ENCODE data around the gene EIF3I. TPM values are rescaled to one million over a fixed set of nuclear protein-coding genes. Genes with fewer than 3 reads are reported as not detected.
A peak's percentile ranks its signal among the peaks of the same experiment; 100 is the strongest.

EIF3I gene
- total RNA-seq, 1 donor from 2014 or later, result 131 TPM

DNA sequence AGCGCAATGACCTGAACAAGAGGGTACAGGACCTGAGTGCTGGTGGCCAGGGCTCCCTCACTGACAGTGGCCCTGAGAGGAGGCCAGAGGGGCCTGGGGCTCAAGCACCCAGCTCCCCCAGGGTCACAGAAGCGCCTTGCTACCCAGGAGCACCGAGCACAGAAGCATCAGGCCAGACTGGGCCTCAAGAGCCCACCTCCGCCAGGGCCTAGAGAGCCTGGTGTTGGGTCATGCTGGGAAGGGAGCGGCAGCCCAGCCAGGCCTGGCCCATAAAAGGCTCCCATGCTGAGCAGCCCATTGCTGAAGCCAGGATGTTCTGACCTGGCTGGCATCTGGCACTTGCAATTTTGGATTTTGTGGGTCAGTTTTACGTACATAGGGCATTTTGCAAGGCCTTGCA lies 27.2 kb upstream of the EIF3I start:
- Mint-ChIP-seq H3K27me3 (ENCODE audit: low read depth) (no peaks in the 10 kb centered on the region), H3K27ac (ENCODE audit: unreplicated experiment) (peak overlapping the region; percentile 17), H3K4me1 (ENCODE audit: low read depth) (peaks cover 32% of the 10 kb centered on the region), H3K4me3 (ENCODE audit: unreplicated experiment) (no peak overlapping the region), H3K9me3 (ENCODE audit: low read depth) (no peaks in the 10 kb centered on the region), H3K36me3 (ENCODE audit: low read depth) (peaks cover 58% of the 10 kb centered on the region)
- DNase-seq (ENCODE audit: low spot score), result no peak
- TF ChIP-seq, protein P1, sequence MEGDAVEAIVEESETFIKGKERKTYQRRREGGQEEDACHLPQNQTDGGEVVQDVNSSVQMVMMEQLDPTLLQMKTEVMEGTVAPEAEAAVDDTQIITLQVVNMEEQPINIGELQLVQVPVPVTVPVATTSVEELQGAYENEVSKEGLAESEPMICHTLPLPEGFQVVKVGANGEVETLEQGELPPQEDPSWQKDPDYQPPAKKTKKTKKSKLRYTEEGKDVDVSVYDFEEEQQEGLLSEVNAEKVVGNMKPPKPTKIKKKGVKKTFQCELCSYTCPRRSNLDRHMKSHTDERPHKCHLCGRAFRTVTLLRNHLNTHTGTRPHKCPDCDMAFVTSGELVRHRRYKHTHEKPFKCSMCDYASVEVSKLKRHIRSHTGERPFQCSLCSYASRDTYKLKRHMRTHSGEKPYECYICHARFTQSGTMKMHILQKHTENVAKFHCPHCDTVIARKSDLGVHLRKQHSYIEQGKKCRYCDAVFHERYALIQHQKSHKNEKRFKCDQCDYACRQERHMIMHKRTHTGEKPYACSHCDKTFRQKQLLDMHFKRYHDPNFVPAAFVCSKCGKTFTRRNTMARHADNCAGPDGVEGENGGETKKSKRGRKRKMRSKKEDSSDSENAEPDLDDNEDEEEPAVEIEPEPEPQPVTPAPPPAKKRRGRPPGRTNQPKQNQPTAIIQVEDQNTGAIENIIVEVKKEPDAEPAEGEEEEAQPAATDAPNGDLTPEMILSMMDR (IDR thresholded peaks at IDR 0.05), result no peak

DNA sequence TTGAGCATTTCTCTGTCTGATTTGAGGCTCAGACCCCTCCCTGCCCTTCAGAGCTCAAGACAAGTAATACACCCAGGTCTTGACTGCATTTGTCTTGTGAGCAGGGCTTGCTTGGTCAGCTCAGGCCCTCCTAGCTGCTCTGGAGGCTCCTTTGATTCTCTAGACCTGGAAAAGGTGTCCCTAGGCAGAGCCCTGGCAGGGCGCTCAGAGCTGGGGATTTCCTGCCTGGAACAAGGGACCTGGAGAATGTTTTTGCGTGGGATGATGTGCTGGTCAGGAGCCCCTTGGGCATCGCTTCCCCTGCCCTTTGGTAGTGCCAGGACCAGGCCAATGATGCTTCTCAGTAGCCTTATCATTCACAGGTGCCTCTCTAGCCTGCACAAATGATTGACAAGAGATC lies 26.7 kb upstream of the EIF3I start:
- Mint-ChIP-seq H3K27ac (ENCODE audit: unreplicated experiment) (peak overlapping the region; percentile 17), H3K4me3 (ENCODE audit: unreplicated experiment) (no peak overlapping the region), H3K27me3 (ENCODE audit: low read depth) (no peaks in the 10 kb centered on the region), H3K36me3 (ENCODE audit: low read depth) (peaks cover 56% of the 10 kb centered on the region), H3K9me3 (ENCODE audit: low read depth) (no peaks in the 10 kb centered on the region), H3K4me1 (ENCODE audit: low read depth) (peaks cover 36% of the 10 kb centered on the region)
- TF ChIP-seq, protein P1 (IDR thresholded peaks at IDR 0.05), result no peak
- no peak for DNase-seq (ENCODE audit: low spot score)

DNA sequence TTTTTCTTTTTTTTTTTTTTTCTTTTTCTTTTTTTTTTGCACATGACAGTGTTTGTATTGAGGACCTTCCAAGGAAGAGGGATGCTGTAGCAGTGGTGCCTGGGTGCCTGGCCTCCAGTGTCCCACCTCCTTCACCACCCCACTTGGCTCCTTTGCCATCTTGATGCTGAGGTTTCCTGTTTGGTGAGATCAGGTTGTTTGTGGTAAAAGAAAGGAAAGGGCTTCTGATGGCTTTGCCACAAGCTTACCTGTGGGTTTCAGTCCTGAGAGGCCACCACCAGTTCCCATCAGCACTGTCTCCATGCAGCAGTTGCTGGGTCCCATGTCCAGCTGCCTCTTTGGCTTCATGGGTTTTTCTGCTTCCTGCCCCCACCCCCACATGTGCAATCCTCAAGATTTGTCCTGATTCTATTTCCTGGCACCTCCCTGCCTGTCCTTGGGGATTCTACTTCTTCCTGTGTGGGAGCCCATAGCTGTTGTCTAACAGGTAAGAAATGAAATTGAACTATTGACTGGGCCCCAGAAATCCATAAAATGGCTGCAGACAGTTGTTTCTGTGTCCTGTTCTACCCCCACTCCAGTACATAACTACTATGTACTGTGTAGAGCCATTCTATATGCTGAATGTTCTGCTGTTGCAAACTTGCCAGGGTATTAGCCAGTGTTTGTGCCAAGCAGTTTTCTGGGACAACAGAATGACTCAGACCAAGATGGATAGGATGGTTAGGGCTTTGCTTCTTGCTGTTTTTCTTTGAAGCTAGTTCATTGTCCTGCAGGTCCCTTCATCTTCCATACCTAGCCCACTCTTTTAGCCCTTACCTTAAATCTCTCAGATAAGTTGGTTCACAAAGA lies 26.0 kb upstream of the EIF3I start:
- Mint-ChIP-seq H3K36me3 (ENCODE audit: low read depth) (peaks cover 53% of the 10 kb centered on the region), H3K4me3 (ENCODE audit: unreplicated experiment) (no peak overlapping the region), H3K9me3 (ENCODE audit: low read depth) (no peaks in the 10 kb centered on the region), H3K27ac (ENCODE audit: unreplicated experiment) (peak overlapping the region; percentile 27), H3K27me3 (ENCODE audit: low read depth) (no peaks in the 10 kb centered on the region), H3K4me1 (ENCODE audit: low read depth) (peaks cover 36% of the 10 kb centered on the region)
- DNase-seq (ENCODE audit: low spot score), result no peak
- TF ChIP-seq, protein P1 (IDR thresholded peaks at IDR 0.05), result no peak

DNA sequence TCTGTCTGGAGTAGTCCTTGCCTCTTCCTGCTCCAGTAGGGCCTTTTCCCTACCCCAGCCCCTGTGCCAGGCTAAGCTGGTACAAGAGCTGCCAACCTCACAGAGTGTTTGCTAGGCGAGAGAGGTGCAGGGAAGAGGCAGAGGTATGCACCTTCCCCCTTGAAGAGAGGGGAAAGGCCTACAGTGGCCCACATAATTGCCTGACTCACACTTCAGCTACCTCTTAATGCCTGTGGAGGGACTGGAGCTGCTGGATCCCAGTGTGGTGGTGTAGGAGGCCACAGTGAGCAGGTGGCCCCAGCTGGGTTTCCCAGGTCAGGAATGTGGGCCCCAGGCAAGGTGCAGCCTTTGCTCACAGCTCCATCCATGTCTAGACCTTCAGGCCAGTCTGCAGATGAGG lies 25.1 kb upstream of the EIF3I start:
- no peak for DNase-seq (ENCODE audit: low spot score)
- Mint-ChIP-seq H3K4me3 (ENCODE audit: unreplicated experiment) (no peak overlapping the region), H3K27me3 (ENCODE audit: low read depth) (no peaks in the 10 kb centered on the region), H3K27ac (ENCODE audit: unreplicated experiment) (peak overlapping the region; percentile 54), H3K4me1 (ENCODE audit: low read depth) (peaks cover 44% of the 10 kb centered on the region), H3K36me3 (ENCODE audit: low read depth) (peaks cover 45% of the 10 kb centered on the region), H3K9me3 (ENCODE audit: low read depth) (no peaks in the 10 kb centered on the region)
- TF ChIP-seq, protein P1 (IDR thresholded peaks at IDR 0.05), result no peak

DNA sequence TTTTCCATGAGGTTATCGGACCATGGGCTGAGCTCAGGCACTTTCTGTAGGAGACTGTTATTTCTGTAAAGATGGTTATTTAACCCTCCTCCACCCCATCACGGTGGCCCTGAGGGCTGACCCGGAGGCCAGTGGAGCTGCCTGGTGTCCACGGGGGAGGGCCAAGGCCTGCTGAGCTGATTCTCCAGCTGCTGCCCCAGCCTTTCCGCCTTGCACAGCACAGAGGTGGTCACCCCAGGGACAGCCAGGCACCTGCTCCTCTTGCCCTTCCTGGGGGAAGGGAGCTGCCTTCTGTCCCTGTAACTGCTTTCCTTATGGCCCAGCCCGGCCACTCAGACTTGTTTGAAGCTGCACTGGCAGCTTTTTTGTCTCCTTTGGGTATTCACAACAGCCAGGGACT lies 24.4 kb upstream of the EIF3I start:
- peak overlapping the region; percentile 57 for H3K27ac Mint-ChIP-seq (ENCODE audit: unreplicated experiment)
- no peaks in the 10 kb centered on the region for H3K27me3 Mint-ChIP-seq (ENCODE audit: low read depth)
- DNase-seq (ENCODE audit: low spot score), result no peak
- H3K4me3 Mint-ChIP-seq (ENCODE audit: unreplicated experiment), result no peak overlapping the region
- H3K4me1 Mint-ChIP-seq (ENCODE audit: low read depth), result peaks cover 48% of the 10 kb centered on the region
- H3K9me3 Mint-ChIP-seq (ENCODE audit: low read depth), result no peaks in the 10 kb centered on the region
- H3K36me3 Mint-ChIP-seq (ENCODE audit: low read depth), result peaks cover 37% of the 10 kb centered on the region
- TF ChIP-seq, protein P1 (IDR thresholded peaks at IDR 0.05), result no peak
